GM18867 (cell line): ENCODE measurements around the gene MED8.

Experiments
- ATAC-seq: cut with Tn5 transposase; IDR thresholded peaks from one replicate; pipeline ENCODE4 v1.9.1; 2021; ENCODE audit warnings: mild to moderate bottlenecking, moderate library complexity; ENCODE audit not compliant: unreplicated experiment

Gene MED8, protein sequence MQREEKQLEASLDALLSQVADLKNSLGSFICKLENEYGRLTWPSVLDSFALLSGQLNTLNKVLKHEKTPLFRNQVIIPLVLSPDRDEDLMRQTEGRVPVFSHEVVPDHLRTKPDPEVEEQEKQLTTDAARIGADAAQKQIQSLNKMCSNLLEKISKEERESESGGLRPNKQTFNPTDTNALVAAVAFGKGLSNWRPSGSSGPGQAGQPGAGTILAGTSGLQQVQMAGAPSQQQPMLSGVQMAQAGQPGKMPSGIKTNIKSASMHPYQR

DNA sequence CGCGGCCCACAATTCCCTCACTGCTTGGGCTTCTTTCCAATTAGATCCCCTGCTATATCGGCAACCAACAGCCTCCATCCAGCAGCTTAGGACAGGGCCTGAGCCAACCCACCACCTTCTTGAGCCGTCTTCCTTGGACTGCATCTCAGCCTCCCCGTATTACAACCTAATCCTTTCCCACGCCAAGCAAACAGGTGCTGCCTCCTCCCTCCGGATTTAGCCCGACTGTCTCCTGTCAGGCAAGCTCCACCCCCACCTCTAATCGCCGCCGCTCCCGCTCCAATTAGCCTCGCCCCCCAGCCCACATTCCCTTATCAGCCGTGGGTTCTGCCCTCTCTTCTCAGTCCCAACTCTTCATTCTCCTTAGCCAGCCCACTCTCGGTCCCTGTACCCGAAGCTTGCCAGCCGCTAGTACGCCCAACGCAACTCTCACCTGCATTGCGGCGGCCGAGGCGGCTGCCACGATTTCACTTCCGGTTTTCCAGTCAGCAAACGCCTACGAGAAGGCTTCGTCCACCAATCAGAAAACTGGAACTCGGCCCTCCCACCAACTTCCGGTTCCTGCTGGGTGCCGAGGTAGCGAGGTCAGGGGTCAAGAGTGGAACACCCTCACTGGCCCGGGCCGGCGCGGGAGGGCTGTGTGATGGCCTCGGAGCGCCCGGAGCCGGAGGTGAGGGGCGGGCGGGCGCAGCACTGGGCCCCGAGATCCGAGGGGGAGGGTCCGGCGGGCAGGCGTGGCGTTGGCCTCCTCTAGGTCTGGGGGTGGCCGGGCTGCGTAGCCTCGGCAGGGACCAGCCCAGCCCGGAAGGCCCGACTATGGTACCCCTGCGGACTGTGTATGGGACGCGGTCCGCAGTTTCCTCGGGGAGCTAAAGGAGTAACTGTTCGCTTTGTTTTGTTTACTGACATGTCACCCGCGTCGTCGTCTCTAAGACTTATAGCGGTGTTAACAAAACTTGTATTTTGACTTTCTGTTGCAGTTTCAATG, at the start of gene MED8, which contains the start of gene SZT2:
TSS of gene MED8 (minus strand) at position 475 of the 988 bp plus-strand sequence. CDS start at position 439, 36 bp downstream.
TSS of gene SZT2 (plus strand) at position 574 of the 988 bp plus-strand sequence. CDS start at position 644, 70 bp downstream.
- peak; percentile 89 for ATAC-seq

DNA sequence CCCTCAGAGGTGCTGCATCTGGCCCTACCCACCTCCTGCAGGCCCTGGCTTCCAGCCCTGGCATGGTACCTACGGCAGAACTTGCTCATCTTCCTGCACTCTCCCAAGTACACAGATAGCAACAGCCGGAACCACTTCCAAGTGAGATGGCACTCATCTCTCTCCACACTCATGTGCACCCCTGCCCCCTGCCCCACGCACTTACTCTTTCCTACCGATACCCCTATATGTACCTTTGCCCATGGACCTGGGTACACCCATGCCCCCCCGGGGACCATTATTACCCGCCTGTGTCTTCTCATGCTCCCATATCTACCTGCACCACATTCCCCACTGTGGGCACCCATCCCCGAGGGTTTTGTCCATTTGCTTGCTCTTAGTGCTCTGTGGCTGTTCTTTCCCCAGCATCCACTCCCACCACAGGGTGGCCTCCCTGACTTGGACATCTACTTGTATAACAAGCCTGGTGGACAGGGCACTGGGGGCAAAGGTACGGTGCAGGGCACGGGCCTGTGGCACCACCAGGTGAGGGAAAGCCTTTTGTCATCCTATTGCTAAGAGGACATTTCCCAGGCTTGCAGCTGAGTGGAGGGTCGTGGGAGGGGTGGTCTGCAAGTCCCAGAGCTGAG, 49.5 kb upstream of the MED8 start:
- ATAC-seq = no peak

DNA sequence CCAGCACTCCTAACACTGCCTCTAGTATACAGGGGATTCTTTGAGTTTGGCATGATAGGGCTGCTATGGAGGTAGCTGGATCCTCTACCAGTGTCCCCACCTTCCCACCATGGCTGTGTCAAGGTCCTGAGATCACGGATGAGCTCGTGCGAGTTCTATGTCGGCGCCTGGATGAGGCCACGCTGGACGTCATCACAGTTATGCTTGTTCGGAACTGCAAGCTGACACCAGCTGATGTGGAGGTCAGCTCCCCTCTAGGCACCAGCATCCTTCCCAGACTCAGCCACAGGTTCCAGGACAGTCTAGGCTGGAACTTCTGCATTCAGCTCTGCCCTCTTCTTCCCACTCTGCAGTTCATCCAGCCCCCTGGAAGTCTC, 49.0 kb upstream of the MED8 start:
- ATAC-seq = no peak

DNA sequence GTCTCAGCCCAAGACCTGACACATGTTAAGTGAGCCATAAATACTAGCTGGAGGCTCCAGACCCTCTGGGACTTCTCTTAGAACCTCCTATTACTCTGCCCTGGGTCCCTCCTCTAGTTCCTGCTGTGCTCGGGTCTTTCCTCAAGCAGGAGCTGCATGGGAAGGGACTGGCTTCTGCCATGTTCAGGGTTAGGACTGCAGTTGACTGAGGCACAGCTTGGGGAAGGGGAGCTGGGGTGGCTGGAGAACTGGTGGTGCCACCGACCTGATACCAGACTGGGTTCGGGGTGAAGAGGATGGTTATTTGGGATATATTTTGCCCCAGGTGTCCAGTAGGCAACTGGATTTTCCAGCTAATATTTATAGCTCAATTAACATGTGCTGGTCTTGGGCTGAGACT, 48.4 kb upstream of the MED8 start:
- no peak for ATAC-seq

DNA sequence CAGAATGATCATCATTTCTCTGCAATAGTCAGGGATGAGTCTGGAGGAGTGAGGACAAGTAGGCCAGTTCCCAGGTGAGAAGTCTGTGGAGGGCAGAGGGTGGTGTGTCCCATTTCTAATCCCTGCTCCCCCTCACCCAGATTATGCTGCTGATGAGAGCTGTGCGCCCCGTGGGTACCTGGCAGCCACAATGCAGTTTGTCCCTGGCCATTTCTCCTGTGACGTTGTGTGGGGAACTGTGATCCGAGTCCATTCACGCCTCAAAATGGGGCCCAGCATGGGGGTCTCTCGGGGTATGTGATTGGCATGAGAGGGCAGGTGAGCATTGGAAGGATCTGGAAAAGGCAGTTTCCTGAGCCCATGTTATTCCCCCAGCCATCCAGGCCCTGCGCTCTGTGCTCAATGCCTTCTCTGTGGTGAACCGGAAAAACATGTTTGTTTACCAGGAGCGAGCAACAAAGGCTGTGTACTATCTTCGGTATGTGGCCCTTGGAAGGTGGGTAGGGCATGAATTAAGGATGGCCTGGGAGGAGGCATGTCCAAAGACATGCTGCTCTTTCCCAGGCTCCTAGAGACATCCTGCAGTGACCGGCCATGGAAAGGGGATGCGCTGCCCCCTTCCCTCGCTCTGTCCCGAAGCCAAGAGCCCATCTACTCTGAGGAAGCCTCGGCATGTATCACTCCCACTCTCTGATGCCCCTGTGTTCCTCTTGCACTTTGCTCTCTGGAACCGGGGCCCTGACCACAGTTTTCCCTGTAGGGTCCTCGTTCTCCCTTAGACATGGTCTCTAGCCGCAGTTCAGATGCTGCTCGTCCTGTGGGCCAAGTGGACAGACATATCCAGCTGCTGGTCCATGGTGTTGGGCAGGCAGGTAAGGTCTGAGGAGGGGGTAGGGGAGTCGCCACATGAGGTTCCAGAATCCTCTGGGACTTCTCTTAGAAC, 47.7 kb upstream of the MED8 start:
- ATAC-seq = no peak

DNA sequence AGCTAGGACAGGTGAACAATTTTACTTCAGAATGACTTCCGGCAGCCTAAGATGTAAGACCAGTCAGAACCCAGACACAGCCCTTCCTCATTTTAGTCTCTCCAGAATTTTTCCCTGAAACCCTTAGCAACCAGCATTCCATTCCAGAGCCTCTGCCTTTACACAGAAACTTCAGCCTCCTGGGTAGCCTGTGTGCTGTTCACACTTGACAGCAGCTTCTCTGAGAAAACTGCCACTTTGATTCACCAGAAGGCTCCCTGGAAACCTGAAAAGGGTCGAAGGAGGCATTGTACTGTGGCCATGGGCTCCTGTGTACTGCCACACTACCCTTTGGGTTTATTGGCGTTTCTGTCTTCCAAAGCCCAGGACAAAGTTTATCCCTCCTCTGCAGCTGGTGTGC, 46.8 kb upstream of the MED8 start:
- no peak for ATAC-seq

DNA sequence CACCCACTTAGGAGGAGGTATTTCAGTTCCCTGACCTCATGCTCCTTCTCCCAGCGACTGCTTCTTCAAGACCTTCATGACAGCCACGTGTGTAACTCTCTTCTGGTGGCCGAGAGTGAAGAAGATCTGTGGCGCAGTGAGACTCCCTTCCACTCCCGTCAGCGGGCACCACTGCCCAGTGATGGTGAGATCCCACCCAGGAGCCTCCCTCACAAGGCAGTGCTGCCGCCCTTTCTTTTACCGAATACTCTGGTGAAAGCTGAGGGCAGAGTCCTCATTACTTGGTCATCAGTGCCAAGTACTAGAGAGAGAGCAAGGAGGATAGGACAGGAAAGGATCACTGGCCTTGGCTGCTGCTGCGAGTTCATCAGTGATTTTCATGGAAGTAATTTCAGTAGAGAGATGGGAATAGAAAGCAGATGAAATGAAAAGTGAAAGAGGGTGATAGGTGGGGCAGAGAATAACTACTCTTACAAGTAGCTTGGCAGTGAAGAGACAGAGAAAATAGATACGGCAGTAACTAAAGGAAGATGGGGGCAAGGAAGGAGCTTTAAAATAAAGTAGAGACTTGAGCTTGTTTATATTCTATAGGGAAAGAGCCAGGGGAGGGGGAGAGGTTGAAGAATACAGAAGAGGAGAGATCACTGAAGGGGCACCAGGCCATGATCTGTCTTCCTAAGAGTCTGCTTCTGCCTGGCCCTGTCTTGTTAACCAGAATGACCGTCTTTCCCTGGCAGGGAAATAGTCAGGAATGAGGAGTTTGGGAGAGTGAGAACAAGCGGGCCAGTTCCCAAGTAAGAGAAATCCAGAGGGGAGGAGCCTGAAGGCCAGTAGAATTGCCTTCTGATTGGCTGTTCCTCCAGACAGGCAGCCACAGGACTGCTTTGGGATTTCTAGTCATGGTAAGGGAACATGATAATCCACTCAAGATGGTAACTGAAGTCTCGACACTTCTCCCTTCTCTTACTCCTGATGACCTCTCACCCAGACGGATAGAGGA, 45.8 kb upstream of the MED8 start:
- ATAC-seq = no peak

DNA sequence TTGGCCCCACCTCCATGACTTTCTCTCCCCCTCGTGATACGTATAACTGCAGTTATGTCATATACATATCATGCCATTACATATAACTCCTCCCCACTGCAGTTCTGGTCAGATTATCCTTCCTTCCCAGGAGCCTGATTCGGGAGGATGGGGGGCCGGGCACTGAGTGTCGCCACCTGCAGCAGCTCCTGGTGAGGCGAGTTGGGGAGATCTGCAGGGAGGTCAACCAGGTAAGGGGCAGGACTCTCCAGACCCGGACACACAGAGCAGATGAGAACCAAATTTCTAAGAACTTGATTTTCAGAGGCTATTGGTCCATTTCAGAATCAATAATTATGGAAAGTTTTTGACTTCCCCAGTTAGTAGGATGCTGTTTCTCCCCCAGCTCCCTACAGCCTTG, 44.7 kb upstream of the MED8 start:
- ATAC-seq = no peak

DNA sequence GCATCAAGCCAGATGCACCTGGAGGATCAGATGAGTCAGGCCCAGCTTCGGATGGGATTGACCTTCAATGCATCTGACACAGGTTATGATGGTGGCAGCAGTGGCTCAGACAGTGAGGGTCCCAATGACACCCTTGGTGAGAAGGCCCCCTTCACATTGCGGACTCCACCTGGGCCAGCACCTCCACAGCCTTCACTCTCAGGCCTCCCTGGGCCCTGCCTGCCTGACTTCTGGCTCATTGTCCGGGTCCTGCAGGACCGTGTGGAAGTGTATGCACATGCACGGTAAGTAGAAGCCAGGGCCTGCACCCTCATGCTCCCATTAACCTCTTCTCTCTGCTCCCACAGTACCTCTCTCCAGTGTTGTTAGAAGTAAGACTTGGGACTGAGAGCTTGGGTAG, 43.3 kb upstream of the MED8 start:
- no peak for ATAC-seq

DNA sequence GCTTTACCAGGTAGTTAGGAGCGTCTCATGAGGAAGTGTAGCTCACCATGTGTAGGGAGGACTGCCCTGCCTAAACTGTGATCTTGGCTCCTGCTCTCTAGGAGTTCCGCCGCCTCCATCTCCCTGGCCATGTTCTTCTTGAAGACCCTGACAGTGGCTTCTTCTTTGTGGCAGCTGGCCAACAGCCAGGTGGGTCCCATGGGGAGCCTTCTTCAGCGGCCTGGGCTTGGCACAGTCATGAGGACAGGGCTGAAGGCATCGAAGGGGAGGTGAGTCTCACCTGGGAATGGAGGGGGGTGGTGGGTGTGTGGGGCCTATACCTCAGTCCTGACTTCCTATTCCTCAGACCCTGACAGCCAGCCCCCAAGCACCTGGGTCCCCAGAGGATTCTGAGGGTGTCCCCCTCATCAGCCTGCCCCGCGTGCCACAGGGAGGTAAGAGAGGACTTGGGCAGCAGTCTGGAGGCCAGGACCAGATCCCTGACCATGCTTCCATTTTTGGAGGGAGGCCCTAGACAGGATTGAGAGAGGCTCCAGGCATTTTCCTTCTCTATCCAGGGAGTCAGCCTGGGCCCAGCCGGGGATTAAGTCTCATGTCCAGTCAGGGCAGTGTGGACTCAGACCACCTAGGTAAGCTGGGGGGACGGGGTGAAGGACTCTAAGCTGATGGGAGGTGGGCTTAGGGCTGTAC, 42.7 kb upstream of the MED8 start:
- ATAC-seq = no peak

DNA sequence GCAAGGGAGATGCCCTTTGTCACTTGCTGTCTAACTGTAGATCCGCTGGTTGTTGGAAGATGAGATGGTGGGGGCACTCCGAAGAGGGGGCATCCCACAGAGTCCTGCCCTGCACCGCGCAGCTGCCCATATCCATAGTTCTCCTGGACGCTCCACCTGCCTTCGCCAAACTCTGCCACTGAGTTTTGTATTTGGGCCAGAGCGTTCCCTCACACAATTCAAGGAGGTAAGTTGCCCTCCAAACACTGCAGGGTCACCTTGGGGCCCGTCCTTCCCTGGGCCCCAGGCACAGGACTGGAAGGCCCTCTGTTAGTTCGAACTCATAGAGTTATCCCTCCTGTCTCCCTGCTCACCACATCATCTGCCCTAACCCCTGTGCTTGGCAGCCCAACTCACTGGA, 42.1 kb upstream of the MED8 start:
- no peak for ATAC-seq

DNA sequence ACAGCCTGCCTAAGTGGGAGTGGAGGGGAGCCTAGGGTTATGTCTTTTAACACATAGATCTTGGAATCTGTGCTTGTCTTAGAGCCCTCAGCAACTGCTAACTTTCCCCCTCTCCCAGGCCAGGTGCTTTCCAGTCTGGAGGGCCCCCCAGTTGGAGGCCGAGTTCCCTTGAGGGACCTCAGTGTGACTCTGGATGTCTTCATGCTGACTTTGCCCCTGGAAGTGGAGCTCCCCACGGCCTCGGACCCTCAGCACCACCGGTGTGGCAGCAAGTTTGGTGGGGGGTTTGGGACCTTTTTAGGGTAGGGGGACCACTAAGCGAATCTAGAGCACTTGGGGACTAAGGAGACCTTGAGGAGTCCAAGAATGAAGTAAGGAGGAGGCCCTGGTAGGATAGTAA, 41.2 kb upstream of the MED8 start:
- ATAC-seq = no peak

DNA sequence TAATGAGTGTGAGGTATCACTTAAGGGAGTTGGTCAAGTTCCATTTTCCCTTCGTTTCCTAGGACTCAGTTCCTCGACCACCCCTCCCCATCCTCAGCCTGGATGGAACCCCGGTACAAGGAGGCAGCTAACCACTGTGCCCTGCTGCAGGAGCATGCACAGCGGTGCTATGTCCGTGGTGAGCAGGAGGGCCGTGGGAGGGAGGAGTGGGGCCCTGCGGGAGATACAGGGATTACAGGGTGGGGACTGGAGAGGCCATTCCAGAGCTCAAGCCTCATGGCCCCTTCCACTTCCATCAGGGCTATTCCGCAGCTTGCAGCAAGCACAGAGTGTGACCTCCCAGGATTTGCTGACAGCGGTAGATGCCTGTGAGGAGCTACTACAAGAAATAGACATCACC, 38.3 kb upstream of the MED8 start:
- ATAC-seq = no peak

DNA sequence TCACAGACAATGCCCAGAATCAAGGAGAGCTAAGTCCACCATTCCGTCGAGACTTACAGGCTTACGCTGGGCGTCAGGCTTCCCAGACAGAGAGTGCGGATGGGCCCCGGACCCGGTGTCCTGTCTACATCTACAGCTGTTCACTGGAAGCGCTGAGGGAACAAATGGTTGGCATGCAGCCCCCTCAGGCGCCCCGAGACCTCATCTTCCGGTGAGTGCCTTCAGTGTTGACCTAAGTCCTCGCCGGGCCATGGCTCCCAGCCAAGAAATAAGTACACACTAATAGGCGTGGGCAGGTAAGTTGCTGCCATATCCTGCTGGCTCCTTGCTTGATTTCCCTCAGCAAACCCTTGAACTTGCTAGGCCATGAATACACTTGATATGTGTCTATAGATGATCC, 37.9 kb upstream of the MED8 start:
- no peak for ATAC-seq

DNA sequence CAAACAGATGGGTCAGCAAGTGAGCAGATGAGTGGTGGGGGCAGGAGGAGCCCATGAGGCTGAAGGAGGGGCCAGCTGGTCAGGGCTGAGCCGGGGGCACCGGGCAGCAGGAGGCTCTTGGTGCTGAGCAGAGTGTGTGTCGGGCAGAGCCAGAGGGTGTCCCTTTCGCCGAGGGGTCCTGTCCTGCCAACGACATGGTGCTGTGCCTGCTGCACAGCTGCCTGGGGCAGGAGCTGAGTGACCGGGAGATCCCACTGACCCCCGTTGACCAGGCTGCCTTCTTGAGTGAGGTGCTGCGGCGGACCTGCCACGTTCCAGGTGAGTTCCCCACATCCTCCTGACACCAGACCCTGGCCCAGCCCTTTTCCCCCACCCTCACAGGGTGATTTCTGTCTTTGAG, 36.6 kb upstream of the MED8 start:
- ATAC-seq = no peak

DNA sequence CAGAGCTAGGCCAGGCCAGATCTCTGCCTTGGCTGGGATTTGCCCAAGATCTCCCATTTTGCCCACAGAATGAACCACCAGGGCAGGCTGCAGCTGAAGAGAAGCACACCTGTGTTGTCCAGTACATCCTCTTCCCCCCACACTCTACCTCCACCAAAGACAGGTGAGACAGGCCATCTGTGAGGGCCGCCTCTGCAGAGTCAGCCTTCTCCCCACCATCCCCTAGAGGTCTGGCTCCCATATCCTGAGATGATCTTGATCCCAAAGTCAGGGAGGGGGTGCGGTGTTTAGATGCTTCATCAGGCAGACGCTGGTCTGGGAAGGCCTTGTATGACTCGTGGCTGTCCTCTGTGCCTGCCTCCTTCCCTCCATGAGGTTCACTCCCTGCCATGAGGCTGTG, 35.4 kb upstream of the MED8 start:
- ATAC-seq = no peak

DNA sequence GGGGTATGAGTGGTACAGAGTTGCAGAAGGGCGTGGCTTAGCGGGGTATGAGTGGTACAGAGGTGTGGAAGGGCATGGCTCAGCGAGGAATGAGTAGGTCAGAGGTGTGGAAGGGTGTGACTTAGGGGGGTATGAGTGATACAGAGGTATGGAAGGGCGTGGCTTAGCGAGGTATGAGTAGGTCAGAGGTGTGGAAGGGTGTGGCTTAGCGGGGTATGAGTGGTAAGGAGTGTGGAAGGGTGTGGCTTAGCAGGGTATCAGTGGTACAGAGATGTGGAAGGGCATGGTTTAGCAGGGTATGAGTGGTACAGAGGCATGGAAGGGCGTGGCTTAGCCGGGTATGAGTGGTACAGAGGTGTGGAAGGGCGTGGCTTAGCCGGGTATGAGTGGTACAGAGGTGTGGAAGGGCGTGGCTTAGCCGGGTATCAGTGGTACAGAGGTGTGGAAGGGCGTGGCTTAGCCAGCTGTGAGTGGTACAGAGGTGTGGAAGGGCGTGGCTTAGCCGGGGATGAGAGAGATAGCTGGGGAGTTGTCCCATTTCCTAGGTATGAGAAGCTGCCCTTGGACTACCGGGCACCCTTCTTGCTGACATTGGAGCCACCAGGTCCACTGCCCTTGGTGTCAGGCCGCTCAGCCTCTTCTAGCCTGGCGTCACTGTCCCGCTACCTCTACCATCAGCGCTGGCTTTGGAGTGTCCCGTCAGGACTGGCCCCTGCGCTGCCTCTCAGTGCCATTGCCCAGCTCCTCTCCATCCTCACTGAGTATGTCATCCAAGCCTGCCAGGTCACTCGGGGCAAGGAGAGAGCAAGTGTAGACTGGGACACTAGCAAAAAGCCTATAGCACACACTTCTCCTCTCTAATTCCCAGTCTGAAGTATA, 34.3 kb upstream of the MED8 start:
- no peak for ATAC-seq
